BLaER1 (cell line): ENCODE measurements around the gene PTPN14.

Source experiments
- H3K27ac ChIP-seq: shearing (Covaris generic); formaldehyde crosslinking; 2 replicates; pipeline ENCODE4 v1.8.1; 2022
- H3K27me3 ChIP-seq: shearing (Covaris generic); formaldehyde crosslinking; 2 replicates; pipeline ENCODE4 v1.8.1; 2022
- H3K36me3 ChIP-seq: shearing (Covaris generic); formaldehyde crosslinking; 2 replicates; pipeline ENCODE4 v1.8.1; 2022
- H3K4me1 ChIP-seq: shearing (Covaris generic); formaldehyde crosslinking; 2 replicates; pipeline ENCODE4 v1.8.1; 2022
- H3K4me2 ChIP-seq: shearing (Covaris generic); formaldehyde crosslinking; 2 replicates; pipeline ENCODE4 v1.8.1; 2022
- H3K4me3 ChIP-seq: shearing (Covaris generic); formaldehyde crosslinking; 2 replicates; pipeline ENCODE4 v1.8.1; 2022
- H3K9ac ChIP-seq: shearing (Covaris generic); formaldehyde crosslinking; 2 replicates; pipeline ENCODE4 v1.8.1; 2022
- H3K9me3 ChIP-seq: shearing (Covaris generic); formaldehyde crosslinking; 2 replicates; pipeline ENCODE4 v1.8.1; 2022
- H4K20me1 ChIP-seq: shearing (Covaris generic); formaldehyde crosslinking; 2 replicates; pipeline ENCODE4 v1.8.1; 2022
- Cebpa-rat ChIP-seq: shearing (Covaris generic); IDR thresholded peaks from 2 replicates; pipeline ENCODE4 v1.8.1; 2022

Gene PTPN14

DNA sequence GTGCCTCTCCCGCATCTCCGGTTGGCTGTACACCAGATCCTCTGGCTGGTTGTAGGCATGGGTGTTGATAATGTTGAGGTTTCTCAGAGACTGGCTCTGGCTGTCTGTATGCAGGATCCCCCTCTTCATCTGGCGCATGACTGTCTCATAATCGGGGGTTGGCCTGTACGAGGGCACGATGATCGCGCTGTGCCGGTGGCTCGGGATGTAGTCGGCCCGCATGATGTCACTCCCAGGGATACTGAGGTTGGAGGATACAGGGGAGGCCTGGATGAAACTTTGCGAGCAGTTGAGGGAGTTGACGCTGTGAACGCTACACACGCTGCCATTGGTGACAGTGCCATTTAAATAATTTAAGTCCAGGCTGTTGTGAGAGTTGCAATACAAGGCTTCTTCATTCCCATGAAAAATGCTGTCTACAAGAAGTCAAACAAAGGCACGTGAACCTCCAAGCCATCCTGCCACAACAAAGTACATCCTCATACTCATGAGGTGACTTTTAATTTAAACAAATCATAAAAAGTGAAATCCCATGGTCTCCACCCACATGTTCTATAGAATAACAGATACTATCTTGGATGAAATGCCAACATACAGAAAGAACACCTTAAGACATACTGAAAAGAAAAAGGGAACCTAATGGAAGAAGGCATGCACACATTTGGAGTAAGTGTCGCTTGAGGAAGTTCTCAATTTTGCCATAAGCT lies 166.9 kb downstream of the PTPN14 start:
- H3K27me3 ChIP-seq: no peaks in the 10 kb centered on the region
- H3K9me3 ChIP-seq: no peaks in the 10 kb centered on the region
- no peaks in the 10 kb centered on the region for H3K4me1 ChIP-seq
- no peak for TF ChIP-seq Cebpa-rat
- H4K20me1 ChIP-seq: no peaks in the 10 kb centered on the region
- H3K4me3 ChIP-seq: no peak overlapping the region
- no peak overlapping the region for H3K9ac ChIP-seq
- H3K36me3 ChIP-seq: no peaks in the 10 kb centered on the region
- H3K4me2 ChIP-seq: no peak overlapping the region
- no peak overlapping the region for H3K27ac ChIP-seq

DNA sequence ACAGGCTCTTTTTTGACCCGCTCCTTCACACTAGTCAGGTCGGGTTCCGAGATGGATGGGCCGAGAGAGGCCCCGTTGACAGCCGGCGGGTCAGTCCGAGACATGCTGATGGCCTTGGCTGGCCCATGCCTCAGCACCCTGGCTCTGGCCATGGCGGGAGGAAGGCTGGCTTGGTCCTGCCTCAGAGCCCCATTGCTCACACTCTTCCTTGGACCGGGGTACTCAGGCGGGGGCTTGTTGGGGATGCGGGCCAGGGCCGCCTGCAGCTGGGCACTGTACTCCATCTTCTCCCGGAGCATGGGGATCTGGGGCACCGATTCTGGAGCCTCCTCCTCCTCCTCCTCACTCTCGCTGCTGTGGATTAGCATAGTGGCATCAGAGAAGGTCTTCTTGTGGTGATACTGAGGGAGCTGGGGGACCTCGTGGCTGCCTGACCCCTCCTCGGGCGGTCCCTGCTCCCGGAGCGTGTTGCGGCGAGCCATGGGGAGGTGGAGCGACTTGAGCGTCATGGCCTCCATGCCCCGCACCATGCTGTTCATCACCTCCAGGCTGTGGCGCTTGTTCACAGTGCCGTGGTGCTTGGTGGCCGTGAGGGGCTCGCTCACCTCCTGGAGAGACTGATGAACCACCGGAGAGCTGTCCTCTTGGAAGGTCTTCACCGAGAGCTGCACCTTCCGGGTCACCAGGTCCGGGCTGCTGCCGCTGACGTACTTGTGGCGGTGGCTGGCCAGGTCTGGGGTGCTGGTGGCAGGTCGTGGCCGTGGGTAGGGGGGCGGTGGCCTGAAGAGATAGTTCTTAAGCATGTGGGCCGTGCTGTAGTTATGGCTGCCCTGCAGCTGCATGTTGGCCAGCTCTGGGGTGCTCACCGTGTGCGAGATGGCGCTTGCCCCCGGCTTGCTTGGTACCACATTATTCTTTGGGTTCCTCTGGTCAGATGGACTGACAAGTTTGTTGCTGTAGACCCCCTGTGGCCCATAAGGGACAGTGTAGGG lies 167.7 kb downstream of the PTPN14 start:
- Histone ChIP-seq H3K27ac (no peak overlapping the region), H3K9ac (no peak overlapping the region), H3K4me3 (no peak overlapping the region), H3K9me3 (no peaks in the 10 kb centered on the region), H3K27me3 (no peaks in the 10 kb centered on the region), H4K20me1 (no peaks in the 10 kb centered on the region), H3K4me2 (no peak overlapping the region), H3K36me3 (no peaks in the 10 kb centered on the region), H3K4me1 (no peaks in the 10 kb centered on the region)
- TF ChIP-seq Cebpa-rat: no peak

DNA sequence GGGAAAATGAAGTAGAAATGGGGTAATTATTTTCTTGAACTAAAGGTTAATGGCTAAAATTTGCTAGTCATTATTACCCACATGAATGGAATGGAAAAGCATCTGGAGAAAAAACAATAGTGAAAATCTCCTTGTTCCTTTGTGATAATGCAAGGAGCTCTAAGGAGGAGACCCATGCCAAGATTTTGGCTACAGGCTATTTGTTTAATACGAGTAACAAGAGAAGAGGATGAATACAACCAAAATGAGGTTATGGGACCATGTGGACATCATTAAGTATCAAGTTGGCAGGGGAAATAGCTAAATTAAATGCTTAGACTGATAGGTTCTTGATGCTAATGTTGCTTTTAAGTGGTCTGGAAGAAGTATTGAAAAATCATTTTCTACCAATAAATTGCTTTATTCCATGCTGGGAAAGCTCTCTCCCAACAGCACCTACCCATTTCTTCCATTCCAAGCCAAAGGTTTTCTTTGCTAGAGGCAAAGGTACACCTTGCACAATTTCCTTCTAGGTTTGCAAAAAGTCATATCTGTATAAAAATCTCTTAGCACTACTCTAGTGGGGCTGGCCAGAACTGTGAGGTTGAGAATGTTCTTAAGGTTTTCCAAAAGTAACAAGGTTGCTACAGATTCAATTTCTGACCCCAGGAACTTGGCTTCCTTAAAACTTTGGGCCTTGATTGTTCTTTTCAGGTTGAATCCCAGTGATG lies 170.3 kb downstream of the PTPN14 start:
- no peaks in the 10 kb centered on the region for H3K36me3 ChIP-seq
- H3K4me2 ChIP-seq: no peak overlapping the region
- no peaks in the 10 kb centered on the region for H3K4me1 ChIP-seq
- TF ChIP-seq Cebpa-rat: no peak
- no peak overlapping the region for H3K4me3 ChIP-seq
- H3K9ac ChIP-seq: no peak overlapping the region
- H3K9me3 ChIP-seq: no peaks in the 10 kb centered on the region
- H3K27me3 ChIP-seq: no peaks in the 10 kb centered on the region
- H3K27ac ChIP-seq: no peak overlapping the region
- no peaks in the 10 kb centered on the region for H4K20me1 ChIP-seq

DNA sequence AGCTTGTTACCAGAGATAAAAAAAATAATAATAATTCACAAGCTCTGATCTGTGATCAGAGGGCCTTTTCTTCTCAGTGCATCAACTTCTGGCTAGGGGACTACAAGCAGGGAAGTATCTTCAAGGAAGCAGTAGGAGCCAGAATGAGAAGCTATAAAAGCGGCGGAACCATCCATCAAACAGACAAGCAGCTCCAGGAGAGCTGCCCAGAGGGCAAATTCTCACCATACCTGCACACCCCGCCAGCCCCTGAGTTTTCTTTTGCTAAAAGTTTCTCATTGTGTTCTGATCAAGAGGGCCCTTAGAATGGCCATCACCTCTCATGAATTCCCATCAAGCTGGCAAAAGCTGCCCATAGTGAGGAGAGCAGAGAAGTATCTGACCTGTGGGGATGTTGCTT lies 171.0 kb downstream of the PTPN14 start:
- no peak overlapping the region for H3K27ac ChIP-seq
- H3K9me3 ChIP-seq: no peaks in the 10 kb centered on the region
- no peak overlapping the region for H3K4me2 ChIP-seq
- H3K9ac ChIP-seq: no peak overlapping the region
- H3K27me3 ChIP-seq: no peaks in the 10 kb centered on the region
- no peak overlapping the region for H3K4me3 ChIP-seq
- H4K20me1 ChIP-seq: no peaks in the 10 kb centered on the region
- TF ChIP-seq Cebpa-rat: no peak
- H3K36me3 ChIP-seq: no peaks in the 10 kb centered on the region
- H3K4me1 ChIP-seq: no peaks in the 10 kb centered on the region

DNA sequence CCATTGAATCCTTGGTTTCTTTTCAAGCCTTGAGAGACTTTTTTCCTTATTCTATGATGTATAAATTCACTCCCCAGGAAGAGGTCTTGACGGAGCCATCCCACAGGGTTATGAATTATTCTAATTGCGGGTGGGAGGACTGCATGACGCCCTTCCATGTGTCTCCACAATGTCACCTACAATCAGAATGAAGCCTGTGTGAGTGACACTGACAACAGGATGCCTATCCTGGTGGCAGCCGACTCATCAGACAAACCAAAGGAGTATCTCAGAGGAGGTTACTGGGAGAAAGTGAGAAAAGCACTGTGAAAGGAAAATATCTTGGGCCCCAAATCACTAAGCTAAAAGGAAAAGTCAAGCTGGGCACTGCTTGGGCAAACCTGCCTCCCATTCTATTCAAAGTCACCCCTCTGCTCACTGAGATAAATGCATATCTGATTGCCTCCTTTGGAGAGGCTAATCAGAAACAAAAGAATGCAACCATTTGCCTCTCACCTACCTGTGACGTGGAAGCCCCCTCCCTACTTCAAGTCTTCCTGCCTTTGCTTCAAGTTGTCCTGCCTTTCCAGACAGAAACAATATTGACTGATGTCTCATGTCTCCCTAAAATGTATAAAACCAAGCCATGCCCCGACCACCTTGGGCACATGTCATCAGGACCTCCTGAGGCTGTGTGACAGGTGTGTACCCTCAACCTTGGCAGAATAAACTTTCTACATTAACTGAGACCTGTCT lies 172.0 kb downstream of the PTPN14 start:
- H3K27ac ChIP-seq: no peak overlapping the region
- no peak for TF ChIP-seq Cebpa-rat
- no peaks in the 10 kb centered on the region for H3K27me3 ChIP-seq
- H3K9me3 ChIP-seq: no peaks in the 10 kb centered on the region
- no peak overlapping the region for H3K4me3 ChIP-seq
- H4K20me1 ChIP-seq: no peaks in the 10 kb centered on the region
- H3K9ac ChIP-seq: no peak overlapping the region
- no peak overlapping the region for H3K4me2 ChIP-seq
- no peaks in the 10 kb centered on the region for H3K4me1 ChIP-seq
- H3K36me3 ChIP-seq: no peaks in the 10 kb centered on the region

DNA sequence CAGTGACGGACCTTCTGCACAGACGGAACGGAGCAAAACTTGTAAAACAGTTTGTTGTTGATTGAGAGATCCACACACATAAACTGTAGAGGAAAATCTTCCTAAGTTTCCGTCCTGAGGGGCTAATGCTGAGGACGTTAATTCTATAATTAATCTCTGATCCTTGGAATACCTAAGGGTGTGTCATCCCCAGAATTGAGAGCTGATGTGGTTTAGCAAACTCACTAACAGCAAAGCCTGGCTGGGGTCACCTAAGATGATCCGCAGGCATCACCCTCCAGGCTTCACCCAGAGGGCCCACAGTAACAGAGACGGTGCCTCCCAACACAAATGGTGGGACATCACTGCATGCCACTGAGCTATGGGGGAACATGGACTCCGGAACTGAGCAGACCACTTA lies 172.9 kb downstream of the PTPN14 start:
- Histone ChIP-seq H4K20me1 (no peaks in the 10 kb centered on the region), H3K4me3 (no peak overlapping the region), H3K9ac (no peak overlapping the region), H3K27me3 (no peaks in the 10 kb centered on the region), H3K27ac (no peak overlapping the region), H3K4me2 (no peak overlapping the region), H3K9me3 (no peaks in the 10 kb centered on the region), H3K36me3 (no peaks in the 10 kb centered on the region), H3K4me1 (no peaks in the 10 kb centered on the region)
- no peak for TF ChIP-seq Cebpa-rat

DNA sequence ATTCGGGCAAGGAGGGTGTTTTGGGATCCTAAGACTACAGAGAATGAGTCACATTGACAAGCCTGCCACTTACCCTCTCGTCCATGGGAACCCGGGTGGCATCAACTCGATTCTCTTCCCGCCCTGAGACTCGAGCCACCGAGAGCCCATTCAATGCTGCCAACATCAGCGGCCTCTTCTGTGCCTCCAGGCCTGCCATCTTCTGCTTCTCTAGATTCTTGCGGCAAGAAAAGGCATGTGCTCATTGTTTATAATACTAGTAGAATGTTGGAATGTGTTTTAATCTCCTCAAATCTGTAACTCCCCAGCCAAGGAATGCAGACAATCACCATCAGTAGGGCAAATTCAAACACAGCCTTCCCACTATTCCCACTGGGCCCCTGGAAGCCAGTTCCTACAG lies 173.5 kb downstream of the PTPN14 start:
- no peak for TF ChIP-seq Cebpa-rat
- Histone ChIP-seq H3K36me3 (no peaks in the 10 kb centered on the region), H3K4me2 (no peak overlapping the region), H3K9me3 (no peaks in the 10 kb centered on the region), H3K27ac (no peak overlapping the region), H3K9ac (no peak overlapping the region), H3K4me1 (no peaks in the 10 kb centered on the region), H3K4me3 (no peak overlapping the region), H4K20me1 (no peaks in the 10 kb centered on the region), H3K27me3 (no peaks in the 10 kb centered on the region)

DNA sequence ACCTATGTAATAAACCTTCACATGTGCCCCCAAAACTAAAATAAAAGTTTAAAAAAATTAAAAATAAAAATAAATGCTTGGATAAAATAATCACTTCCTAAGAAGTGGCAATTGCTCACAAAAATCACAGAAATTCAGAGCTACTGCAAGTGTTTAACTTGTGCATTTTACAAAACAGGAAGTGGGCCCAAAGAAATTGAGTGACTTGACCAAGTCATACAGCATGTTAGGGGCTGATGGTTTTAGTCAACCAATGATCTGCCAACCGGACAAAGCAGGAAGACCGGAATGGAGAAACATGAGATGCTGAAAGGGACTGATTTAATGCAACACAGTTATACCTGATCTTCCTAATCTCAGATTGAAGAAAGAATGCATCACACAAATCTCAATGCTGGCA lies 173.9 kb downstream of the PTPN14 start:
- H3K4me2 ChIP-seq: no peak overlapping the region
- H3K27ac ChIP-seq: no peak overlapping the region
- H3K4me1 ChIP-seq: no peaks in the 10 kb centered on the region
- no peak overlapping the region for H3K4me3 ChIP-seq
- no peaks in the 10 kb centered on the region for H4K20me1 ChIP-seq
- no peak overlapping the region for H3K9ac ChIP-seq
- H3K27me3 ChIP-seq: no peaks in the 10 kb centered on the region
- TF ChIP-seq Cebpa-rat: no peak
- no peaks in the 10 kb centered on the region for H3K36me3 ChIP-seq
- no peaks in the 10 kb centered on the region for H3K9me3 ChIP-seq

DNA sequence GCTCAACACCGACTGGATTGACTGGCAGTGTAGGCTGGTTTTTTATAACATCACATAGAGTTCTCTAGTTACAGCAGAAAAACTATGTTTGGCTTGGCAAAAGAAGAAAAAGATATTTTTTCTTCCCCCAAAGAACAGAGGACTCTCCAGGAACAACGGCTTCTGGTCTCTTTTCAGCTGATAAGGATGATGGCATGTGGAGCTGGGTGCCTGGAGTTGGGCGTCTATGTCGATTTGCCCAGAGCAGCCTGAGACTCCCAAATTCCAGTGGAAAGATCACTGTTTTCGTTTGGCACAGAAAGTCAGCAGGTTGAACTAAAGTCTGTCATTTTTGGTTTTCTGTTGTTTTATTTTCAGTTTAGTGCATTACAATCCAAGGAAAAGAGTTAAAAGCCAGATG lies 179.3 kb downstream of the PTPN14 start:
- no peaks in the 10 kb centered on the region for H3K36me3 ChIP-seq
- H3K4me3 ChIP-seq: no peak overlapping the region
- no peak overlapping the region for H3K4me2 ChIP-seq
- H3K9ac ChIP-seq: no peak overlapping the region
- H3K9me3 ChIP-seq: no peaks in the 10 kb centered on the region
- no peak overlapping the region for H3K27ac ChIP-seq
- no peaks in the 10 kb centered on the region for H3K27me3 ChIP-seq
- no peaks in the 10 kb centered on the region for H4K20me1 ChIP-seq
- no peaks in the 10 kb centered on the region for H3K4me1 ChIP-seq
- no peak for TF ChIP-seq Cebpa-rat
